GM06990 (cell line): ENCODE results near the gene NR1I2.

Experiments used
- DNase-seq: peaks from one replicate; pipeline ENCODE4 v3.0.0-alpha.2; 2011; ENCODE audit not compliant: insufficient read length; ENCODE audit errors: extremely low read depth
- H3K27me3 ChIP-seq: replicated peaks from 2 replicates; pipeline ENCODE4 v1.6.0; 2011; ENCODE audit warnings: low read length; ENCODE audit not compliant: control insufficient read depth, insufficient read depth
- H3K36me3 ChIP-seq: 2 replicates; pipeline ENCODE4 v1.5.1; 2011; ENCODE audit warnings: low read length; ENCODE audit not compliant: control insufficient read depth, insufficient read depth
- H3K4me3 ChIP-seq: replicated peaks from 2 replicates; pipeline ENCODE4 v1.5.1; 2011; ENCODE audit warnings: low read depth, mild to moderate bottlenecking, control low read depth, low read length
- TF ChIP-seq, protein P1 (sequence below): IDR thresholded peaks from 2 replicates; pipeline ENCODE4 v1.5.1; 2011; ENCODE audit warnings: low read length, control low read depth, mild to moderate bottlenecking, inconsistent platforms; ENCODE audit not compliant: insufficient read depth, poor library complexity, severe bottlenecking

NR1I2 gene

GRCh38 chr3:119825820-119826219 is 43.9 kb downstream of the NR1I2 start:
- DNase-seq: no peak
- Histone ChIP-seq H3K27me3 (no peaks in the 10 kb centered on the region), H3K36me3 (peaks cover 3% of the 10 kb centered on the region), H3K4me3 (no peak overlapping the region)
- TF ChIP-seq, protein P1, sequence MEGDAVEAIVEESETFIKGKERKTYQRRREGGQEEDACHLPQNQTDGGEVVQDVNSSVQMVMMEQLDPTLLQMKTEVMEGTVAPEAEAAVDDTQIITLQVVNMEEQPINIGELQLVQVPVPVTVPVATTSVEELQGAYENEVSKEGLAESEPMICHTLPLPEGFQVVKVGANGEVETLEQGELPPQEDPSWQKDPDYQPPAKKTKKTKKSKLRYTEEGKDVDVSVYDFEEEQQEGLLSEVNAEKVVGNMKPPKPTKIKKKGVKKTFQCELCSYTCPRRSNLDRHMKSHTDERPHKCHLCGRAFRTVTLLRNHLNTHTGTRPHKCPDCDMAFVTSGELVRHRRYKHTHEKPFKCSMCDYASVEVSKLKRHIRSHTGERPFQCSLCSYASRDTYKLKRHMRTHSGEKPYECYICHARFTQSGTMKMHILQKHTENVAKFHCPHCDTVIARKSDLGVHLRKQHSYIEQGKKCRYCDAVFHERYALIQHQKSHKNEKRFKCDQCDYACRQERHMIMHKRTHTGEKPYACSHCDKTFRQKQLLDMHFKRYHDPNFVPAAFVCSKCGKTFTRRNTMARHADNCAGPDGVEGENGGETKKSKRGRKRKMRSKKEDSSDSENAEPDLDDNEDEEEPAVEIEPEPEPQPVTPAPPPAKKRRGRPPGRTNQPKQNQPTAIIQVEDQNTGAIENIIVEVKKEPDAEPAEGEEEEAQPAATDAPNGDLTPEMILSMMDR: no peak

GRCh38 chr3:119826711-119827608 is 45.1 kb downstream of the NR1I2 start:
- DNase-seq: no peak
- no peaks in the 10 kb centered on the region for H3K27me3 ChIP-seq
- TF ChIP-seq, protein P1: no peak

GRCh38 chr3:119829420-119829819 is 47.5 kb downstream of the NR1I2 start:
- TF ChIP-seq, protein P1: no peak

More at GRCh38 chr3:119826711-119827608, 45.1 kb downstream of the NR1I2 start:
- Histone ChIP-seq H3K4me3 (no peak overlapping the region), H3K36me3 (peaks cover 3% of the 10 kb centered on the region)

DNA sequence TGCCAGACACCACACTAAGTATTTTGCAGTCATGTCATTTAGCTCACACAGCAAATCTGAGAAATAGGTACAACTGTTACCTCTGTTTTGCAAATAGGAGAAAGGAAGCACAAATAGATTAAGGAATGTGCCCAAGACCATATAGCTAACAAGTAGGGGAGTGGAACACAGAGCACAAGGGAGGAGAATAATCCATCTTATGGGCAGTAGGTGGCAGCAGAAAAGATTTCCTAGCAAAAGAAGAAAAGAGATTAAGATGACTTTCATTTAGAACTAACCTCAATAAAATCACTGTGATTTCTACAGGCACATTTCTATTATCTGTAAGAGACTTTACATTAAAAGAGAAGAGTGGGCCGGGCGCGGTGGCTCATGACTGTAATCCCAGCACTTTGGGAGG is 49.1 kb downstream of the NR1I2 start:
- H3K27me3 ChIP-seq: no peaks in the 10 kb centered on the region
- TF ChIP-seq, protein P1: no peak
- no peak for DNase-seq
- no peak overlapping the region for H3K4me3 ChIP-seq
- H3K36me3 ChIP-seq: no peaks in the 10 kb centered on the region; the same call in 1 of the 2 replicates

More at GRCh38 chr3:119829420-119829819, 47.5 kb downstream of the NR1I2 start:
- no peak for DNase-seq
- peaks cover 3% of the 10 kb centered on the region for H3K36me3 ChIP-seq
- no peaks in the 10 kb centered on the region for H3K27me3 ChIP-seq
- no peak overlapping the region for H3K4me3 ChIP-seq

DNA sequence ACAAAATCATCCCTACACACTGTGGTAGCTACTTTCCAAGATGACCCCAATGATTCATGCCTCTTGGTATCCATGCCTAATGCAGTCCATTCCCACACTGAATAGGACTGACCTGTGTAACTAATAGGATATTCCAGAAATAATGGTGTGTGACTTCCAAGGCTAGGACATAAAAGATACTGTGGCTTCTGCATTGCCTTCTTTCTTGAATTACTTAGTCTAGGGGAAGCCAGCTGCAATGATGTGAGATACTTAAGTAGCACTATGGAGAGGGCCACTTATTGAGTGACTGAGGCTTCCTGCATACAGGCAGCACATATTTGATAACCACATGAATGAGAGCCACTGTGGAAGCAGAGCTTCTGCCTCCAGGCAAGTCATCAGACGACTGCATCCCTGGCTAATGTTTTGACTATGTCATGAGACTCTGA is 50.1 kb downstream of the NR1I2 start:
- TF ChIP-seq, protein P1: no peak
- no peak for DNase-seq
- no peaks in the 10 kb centered on the region for H3K27me3 ChIP-seq
- no peaks in the 10 kb centered on the region; the same call in 1 of the 2 replicates for H3K36me3 ChIP-seq
- no peak overlapping the region for H3K4me3 ChIP-seq
